ENCODE data around the gene ZNF423.

Gene ZNF423

DNA sequence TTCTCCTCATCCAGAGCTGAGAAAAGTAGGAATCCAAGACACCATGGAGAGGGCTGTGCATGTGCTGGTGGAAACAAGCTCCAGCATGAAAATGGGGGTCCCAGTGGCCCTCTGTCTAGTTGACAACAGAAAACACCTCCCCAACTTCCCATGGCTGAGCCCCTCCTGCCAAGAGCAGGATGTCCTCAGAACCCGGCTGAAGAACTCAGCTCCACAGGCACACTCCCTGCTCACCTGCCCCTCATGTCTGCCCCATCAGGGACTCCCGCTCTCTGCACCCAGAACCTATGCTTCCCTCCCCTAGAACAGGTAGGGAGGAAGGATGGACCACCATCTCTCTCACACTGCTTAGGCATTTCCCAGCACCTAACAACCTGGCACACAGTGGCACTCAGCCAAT is 315.1 kb downstream of the ZNF423 start:
- no peak for DNase-seq (ENCODE audit: low read depth in 2 of 2, low spot score in 1 of 2)

DNA sequence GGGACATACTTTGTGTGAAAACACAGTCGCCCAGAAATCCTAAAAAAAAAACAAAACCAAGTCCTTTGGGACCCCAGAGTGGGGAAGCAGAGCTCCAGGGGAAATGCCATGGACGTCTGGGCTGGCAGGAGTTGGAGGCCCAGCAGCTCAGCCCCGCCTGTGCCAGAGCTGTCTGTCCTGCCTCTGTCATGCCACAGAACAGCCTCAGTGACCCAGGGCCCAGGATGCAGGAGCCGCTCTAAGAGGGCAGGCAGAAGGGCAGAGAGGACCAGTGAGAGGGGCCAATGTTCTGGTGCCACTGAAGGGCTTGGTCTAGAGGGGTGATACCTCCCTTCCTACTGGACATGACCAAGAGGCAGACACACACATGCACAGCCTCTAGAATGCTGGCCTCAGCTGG is 316.2 kb downstream of the ZNF423 start:
- no peak for DNase-seq (ENCODE audit: low read depth in 2 of 2, low spot score in 1 of 2)

DNA sequence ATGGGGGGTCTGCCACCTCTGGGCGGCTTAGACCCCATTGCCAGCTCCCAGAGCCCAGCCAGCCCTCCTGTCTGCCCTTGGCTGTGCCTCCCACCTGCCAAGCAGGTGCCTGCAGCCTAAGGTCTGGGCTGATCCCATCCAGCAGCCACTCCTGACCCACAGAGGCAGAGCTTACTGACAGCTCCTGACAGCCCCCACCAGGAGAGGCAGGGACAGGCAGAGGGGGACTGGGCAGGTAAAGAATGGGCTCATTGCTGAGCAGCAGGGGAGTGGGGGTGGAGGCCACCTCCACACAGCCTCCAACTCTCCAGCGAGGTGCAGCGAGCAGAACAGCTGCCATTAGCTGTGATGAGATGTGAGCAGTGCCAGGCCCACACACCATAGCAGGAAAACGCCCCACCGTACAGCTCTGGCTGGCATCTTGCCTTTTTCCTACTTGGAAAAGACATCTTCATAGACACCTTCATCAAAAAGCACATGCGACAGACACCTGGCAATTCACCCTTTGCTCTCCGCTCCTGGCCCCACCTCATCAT is 317.9 kb downstream of the ZNF423 start:
- no peak for DNase-seq (ENCODE audit: low read depth in 2 of 2, low spot score in 1 of 2)

DNA sequence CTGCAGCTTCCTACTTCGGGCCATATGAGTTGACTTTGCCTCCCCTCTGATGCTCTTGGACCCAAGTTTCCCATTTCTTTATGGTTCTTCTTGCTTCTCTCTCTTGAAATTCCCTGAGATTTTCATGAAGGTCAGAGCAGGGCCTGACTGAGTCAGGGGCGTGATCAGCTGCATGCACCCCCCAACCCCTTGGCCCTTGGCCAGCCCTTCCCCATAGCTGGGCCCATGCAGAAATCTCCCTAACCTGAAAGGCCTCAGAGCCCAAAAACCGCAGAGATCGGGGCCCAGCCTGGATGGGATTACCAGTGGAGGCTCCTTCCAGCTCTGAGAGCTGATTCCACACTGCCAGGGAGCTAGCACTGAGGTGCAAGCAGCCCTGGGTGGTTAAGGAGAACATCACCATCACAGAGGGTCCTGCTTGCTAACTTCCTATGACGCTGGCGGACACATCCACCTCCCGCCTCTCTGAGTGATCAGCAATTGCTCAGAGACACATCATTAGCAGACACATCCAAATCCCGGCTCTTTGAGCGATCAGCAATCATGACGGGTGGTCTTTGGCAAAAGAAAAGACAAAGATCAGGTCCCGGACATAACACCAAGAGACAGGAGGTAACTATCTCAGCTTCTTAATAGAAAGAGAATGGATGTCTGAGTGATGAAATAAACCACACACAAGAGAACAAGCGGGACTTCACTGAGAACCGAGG is 320.9 kb downstream of the ZNF423 start:
- no peak for DNase-seq (ENCODE audit: low read depth in 2 of 2, low spot score in 1 of 2)

DNA sequence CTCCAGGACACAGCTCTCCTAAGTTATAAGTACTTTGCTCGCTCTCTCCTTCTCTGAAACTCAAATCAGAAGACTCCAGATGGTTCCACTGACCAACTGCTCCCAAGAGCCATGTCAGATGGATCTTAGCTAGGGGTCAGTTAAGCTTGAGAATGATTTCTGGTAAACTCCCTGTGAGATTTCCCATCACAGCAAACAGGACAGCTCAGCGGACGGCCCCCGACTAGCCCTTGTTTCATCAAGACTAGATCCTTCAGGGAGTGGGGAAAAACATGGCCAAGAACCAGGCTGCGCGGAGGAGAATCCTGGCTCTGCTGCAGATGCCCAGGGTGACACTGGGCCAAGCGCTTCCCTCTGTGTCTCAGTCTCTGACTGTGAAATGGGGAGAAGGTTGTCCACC is 322.5 kb downstream of the ZNF423 start:
- no peak for DNase-seq (ENCODE audit: low read depth in 2 of 2, low spot score in 1 of 2)

DNA sequence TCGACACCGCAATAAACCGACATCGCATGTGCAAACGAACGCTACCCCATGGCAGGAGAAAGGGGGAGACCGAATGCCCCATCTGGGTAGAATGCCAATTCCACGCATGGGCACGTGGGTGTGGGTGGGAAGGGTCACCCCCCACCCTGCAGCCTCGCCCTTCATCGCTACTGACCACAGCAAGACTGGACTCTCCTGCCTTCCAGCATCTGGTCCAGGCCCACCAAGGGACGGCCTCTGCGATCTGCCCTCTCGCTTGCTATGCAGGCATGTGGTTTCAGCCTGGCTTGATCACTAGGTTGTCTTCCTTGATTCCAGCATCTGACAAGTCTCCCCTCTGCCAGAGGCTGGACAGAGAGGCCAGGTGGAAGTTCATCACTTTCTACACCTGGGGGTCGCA is 323.0 kb downstream of the ZNF423 start:
- no peak for DNase-seq (ENCODE audit: low read depth in 2 of 2, low spot score in 1 of 2)

- no peak for DNase-seq (ENCODE audit: low read depth in 2 of 2, low spot score in 1 of 2)
Observed at GRCh38 chr16:49531931-49532840, 323.7 kb downstream of the ZNF423 start.

GRCh38 chr16:49531425-49531824 is 324.5 kb downstream of the ZNF423 start:
- DNase-seq (ENCODE audit: low read depth in 2 of 2, low spot score in 1 of 2): no peak

- DNase-seq (ENCODE audit: low read depth in 2 of 2, low spot score in 1 of 2): no peak
Observed at GRCh38 chr16:49530427-49530970, 325.4 kb downstream of the ZNF423 start.

DNA sequence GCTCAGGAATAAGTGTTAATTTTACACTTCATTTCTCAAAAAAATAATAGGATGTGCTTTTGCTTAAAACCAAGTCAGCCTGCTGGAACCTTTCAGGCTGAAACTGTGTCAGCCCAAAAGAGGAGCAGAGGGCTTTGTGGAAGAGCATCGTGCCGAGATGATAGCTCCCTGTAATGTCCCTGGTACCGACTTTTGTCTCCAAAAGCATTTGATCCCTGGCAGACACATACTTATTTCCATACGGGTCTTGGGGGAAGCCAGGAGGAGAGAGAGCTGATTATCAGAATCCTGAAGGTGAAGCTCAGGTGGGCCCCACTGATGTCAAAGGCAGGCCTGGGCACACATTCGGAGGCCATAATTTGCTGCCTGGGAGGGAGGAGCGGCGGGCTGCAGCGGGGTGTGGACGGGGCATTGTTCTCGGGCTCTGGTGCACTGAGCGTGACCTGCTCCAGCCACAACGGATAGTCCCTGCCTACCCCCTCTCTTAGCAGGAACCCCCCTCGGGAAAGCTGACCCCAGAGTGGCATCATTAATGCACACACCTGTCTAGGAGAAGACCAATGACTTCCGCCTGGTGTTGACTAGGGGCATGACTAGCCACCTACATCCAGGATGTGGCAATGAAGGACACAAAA is 326.4 kb downstream of the ZNF423 start:
- DNase-seq (ENCODE audit: low read depth in 2 of 2, low spot score in 1 of 2): no peak

DNA sequence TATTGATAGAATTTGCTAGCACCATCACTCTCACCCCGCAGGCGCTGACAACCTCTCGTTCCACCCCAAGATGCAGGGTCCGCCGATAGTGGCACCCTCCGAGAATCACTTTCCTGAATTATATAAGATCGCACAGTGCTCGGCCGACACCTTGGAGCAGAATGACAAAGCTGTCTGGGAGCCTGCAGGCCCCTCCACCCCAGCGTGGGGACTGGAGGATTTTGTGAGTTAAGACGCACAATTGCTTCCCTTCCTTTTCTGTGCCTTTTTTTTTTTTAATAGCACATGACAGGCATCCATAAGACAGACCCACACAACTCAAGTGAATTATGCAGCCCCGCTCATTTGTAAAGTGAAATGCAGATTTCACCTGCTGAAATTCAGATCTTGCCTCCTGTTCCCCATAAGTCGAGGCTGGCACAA is 327.0 kb downstream of the ZNF423 start:
- DNase-seq (ENCODE audit: low read depth in 2 of 2, low spot score in 1 of 2): no peak

- DNase-seq (ENCODE audit: low read depth in 2 of 2, low spot score in 1 of 2): no peak
Observed at GRCh38 chr16:49528060-49528865, 327.6 kb downstream of the ZNF423 start.

DNA sequence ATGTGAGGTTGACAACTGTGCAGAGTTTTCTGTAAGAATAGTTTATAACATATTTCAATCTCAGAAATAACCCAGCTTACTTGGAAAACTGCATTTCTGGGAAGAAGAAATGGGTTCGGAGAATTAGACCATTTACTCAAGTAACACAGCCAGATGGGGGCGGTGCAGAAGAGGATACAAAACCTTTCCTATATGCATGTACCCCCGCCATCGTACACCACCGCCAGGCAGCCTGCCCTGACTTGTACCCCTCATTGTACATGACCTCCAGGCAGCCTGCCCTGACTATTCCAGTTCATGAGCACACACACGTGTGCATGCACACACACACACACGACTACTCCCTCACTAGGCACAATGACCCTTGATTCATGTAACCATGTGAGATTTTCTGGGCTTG is 328.3 kb downstream of the ZNF423 start:
- DNase-seq (ENCODE audit: low read depth in 2 of 2, low spot score in 1 of 2): no peak

GRCh38 chr16:49526860-49527365 is 329.0 kb downstream of the ZNF423 start:
- DNase-seq (ENCODE audit: low read depth in 2 of 2, low spot score in 1 of 2): no peak

GRCh38 chr16:49524947-49525315 is 331.0 kb downstream of the ZNF423 start:
- DNase-seq (ENCODE audit: low read depth in 2 of 2, low spot score in 1 of 2): no peak

GRCh38 chr16:49524216-49524946 is 331.5 kb downstream of the ZNF423 start:
- DNase-seq (ENCODE audit: low read depth in 2 of 2, low spot score in 1 of 2): no peak

- no peak for DNase-seq (ENCODE audit: low read depth in 2 of 2, low spot score in 1 of 2)
Observed at GRCh38 chr16:49523435-49524159, 332.3 kb downstream of the ZNF423 start.

GRCh38 chr16:49521734-49522325 is 334.1 kb downstream of the ZNF423 start:
- no peak for DNase-seq (ENCODE audit: low read depth in 2 of 2, low spot score in 1 of 2)
